Right atrium auricular region (tissue), 2 donors: Measurements from ENCODE around the gene JAML. TPM values are rescaled to one million over a fixed set of nuclear protein-coding genes. Genes with fewer than 3 reads are reported as not detected.
A peak's percentile ranks its signal among the peaks of the same experiment; 100 is the strongest.

Source experiments
- DNase-seq: peaks from one replicate; pipeline ENCODE4 v3.0.0-alpha.2; 2019; ENCODE audit warnings: low spot score
- H3K27ac ChIP-seq, 2 donors: fragments of 200-600 bp; sonication (generic); 1 replicate in 1 of 2; 2 replicates in 1 of 2; pipeline ENCODE4 v1.5.1; 2016 to 2019
- H3K27me3 ChIP-seq, 2 donors: fragments of 200-600 bp; sonication (generic); one replicate each; pipeline versions ENCODE4 v1.5.1 to v1.6.0; 2017 to 2019
- H3K36me3 ChIP-seq: fragments of 200-600 bp; sonication (generic); one replicate; pipeline ENCODE4 v1.5.1; 2016
- H3K4me1 ChIP-seq, 2 donors: fragments of 200-600 bp; sonication (generic); one replicate each; pipeline versions ENCODE4 v1.5.1 to v1.6.0; 2017 to 2019
- H3K4me3 ChIP-seq, 2 donors: fragments of 200-600 bp; sonication (generic); 1 replicate in 1 of 2; 2 replicates in 1 of 2; pipeline ENCODE4 v1.5.1; 2017 to 2019; ENCODE audit warnings: mild to moderate bottlenecking in 1 of 2, moderate library complexity in 1 of 2
- H3K9me3 ChIP-seq, 2 donors: fragments of 200-600 bp; sonication (generic); one replicate each; pipeline ENCODE4 v1.5.1; 2019
- total RNA-seq, 2 donors: library from RNA; depleted of rRNA; stranded (reverse); fragments of >200 nt; gene quantifications; one replicate each; pipeline ENCODE4 v1.1.0, GENCODE V29; 2016
- TF ChIP-seq, protein P1 (sequence below), 2 donors: fragments of 200-600 bp; sonication (generic); IDR thresholded peaks; one replicate each; pipeline ENCODE4 v1.5.1; 2019; ENCODE audit warnings: antibody characterized with exemption in 2 of 2

The JAML gene, protein sequence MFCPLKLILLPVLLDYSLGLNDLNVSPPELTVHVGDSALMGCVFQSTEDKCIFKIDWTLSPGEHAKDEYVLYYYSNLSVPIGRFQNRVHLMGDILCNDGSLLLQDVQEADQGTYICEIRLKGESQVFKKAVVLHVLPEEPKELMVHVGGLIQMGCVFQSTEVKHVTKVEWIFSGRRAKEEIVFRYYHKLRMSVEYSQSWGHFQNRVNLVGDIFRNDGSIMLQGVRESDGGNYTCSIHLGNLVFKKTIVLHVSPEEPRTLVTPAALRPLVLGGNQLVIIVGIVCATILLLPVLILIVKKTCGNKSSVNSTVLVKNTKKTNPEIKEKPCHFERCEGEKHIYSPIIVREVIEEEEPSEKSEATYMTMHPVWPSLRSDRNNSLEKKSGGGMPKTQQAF
- total RNA-seq, result 1 to 10 TPM in 1 of 2 donors, under 1 TPM in 1; 0.48 to 2.2 TPM

DNA sequence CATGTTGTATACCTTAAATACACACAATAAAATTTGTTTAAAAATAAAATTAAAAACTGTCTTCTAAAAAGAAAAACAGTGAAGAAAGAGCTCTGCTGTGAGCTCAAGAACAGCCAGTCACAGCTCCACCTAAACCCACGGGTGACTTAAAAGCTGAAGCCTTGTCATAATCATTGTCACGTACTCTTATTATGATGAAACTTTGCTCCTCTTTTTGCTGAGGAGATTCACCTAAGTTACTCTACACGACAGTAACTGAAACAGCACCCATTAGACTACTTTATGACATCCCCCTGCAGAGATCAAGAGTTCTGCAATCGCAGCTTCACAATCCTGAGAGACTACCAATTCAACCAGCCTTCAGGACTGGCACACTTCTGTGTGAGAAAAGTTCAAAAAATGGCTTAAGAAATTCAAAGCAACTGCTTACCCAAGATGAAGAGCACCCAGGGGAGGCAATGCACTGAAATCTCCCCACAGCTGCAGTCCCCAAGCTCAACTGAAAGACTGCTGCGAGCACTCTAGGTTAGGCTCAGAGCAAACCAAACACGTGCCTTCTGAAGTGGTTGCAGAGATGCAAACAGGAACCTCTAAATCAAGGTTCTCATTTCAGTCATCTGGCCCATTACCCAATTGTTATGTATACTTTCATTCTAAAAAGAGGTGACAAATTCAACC, at the start of gene JAML:
TSS of gene JAML (minus strand) at position 501 of the 678 bp plus-strand sequence. CDS start 10,145 bp downstream, outside the sequence.
- H3K27ac ChIP-seq, result no peak within 1 kb of the TSS
- H3K27me3 ChIP-seq, result no peaks in the 10 kb centered on the region
- H3K9me3 ChIP-seq, result no peaks in the 10 kb centered on the region
- peak within 1 kb of the TSS in 1 of 2 donors; percentile 10 for H3K4me3 ChIP-seq
- no peaks in the 10 kb centered on the region for H3K36me3 ChIP-seq
- no peak for DNase-seq
- TF ChIP-seq, protein P1, sequence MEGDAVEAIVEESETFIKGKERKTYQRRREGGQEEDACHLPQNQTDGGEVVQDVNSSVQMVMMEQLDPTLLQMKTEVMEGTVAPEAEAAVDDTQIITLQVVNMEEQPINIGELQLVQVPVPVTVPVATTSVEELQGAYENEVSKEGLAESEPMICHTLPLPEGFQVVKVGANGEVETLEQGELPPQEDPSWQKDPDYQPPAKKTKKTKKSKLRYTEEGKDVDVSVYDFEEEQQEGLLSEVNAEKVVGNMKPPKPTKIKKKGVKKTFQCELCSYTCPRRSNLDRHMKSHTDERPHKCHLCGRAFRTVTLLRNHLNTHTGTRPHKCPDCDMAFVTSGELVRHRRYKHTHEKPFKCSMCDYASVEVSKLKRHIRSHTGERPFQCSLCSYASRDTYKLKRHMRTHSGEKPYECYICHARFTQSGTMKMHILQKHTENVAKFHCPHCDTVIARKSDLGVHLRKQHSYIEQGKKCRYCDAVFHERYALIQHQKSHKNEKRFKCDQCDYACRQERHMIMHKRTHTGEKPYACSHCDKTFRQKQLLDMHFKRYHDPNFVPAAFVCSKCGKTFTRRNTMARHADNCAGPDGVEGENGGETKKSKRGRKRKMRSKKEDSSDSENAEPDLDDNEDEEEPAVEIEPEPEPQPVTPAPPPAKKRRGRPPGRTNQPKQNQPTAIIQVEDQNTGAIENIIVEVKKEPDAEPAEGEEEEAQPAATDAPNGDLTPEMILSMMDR (IDR thresholded peaks at IDR 0.05), result no peak
- H3K4me1 ChIP-seq, result no peaks in the 10 kb centered on the region

DNA sequence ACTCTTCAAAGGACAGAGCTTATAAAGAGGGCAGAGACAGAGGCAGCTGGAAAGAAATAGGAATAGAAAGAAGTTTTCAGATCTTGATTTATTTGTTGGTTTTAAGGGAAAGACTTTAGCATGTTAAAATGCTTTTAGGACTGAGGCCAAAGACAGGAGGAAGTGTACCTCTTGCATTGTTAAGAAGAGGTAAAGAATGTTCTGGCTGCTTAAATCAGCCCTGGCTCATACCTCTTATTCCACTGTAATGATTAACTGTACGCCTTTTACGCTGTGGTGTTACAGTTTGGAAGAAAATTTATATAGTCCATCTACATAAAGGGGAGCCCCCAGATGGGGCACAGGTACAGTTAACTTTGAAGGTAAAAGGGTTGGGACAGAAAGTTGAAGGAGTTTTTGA, 49.4 kb upstream of the JAML start:
- no peak overlapping the region for H3K4me3 ChIP-seq
- no peak for DNase-seq
- no peaks in the 10 kb centered on the region for H3K4me1 ChIP-seq
- TF ChIP-seq, protein P1 (IDR thresholded peaks at IDR 0.05), result no peak
- H3K27ac ChIP-seq, result no peak overlapping the region
- no peaks in the 10 kb centered on the region for H3K27me3 ChIP-seq
- H3K36me3 ChIP-seq, result no peaks in the 10 kb centered on the region
- no peaks in the 10 kb centered on the region for H3K9me3 ChIP-seq

DNA sequence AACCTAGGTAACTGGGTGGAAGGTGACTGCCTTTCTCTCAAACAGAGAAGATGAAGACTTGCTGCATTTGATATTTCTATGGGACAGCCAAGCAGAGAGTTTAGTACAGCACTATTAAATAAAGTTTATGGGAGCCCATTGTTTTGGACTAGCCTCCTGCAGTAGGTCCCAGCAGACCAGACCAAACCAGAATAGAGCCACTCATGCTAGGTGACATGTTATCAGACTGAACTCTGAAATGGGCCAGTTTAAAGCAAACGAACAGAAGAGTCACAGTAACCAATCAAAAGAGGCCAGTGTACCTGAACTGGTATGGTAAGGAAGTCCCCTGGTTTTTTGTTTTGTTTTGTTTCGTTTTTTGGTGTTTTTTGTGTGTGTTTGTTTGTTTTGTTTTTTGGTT, 47.2 kb upstream of the JAML start:
- no peaks in the 10 kb centered on the region for H3K4me1 ChIP-seq
- no peak for DNase-seq
- H3K9me3 ChIP-seq, result no peaks in the 10 kb centered on the region
- H3K36me3 ChIP-seq, result no peaks in the 10 kb centered on the region
- TF ChIP-seq, protein P1 (IDR thresholded peaks at IDR 0.05), result no peak
- H3K4me3 ChIP-seq, result no peak overlapping the region
- no peaks in the 10 kb centered on the region for H3K27me3 ChIP-seq
- no peak overlapping the region for H3K27ac ChIP-seq

DNA sequence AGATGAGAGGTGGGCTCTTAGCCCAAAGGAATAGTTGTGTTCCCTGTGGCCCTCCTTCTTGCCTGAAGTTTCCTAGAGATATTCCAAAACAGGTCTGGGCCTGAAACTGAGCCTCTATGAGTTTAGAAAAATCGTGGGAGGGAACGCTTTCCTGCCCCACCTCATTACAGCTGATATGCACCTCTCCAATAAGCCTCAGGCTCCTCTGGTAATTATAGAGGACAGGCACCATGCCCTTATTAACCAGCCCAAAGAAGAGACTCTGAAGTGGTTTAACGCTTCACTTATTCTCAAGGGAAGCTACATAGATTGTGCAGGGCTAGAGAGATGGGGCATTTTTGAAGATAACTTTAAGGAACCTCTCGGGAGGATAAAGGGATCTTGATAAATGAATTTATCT, 42.7 kb upstream of the JAML start:
- Histone ChIP-seq H3K9me3 (no peaks in the 10 kb centered on the region), H3K4me3 (no peak overlapping the region), H3K36me3 (no peaks in the 10 kb centered on the region), H3K4me1 (peaks cover 0 to 6% of the 10 kb centered on the region in 2 donors), H3K27me3 (no peaks in the 10 kb centered on the region), H3K27ac (no peak overlapping the region)
- TF ChIP-seq, protein P1 (IDR thresholded peaks at IDR 0.05), result no peak
- no peak for DNase-seq

DNA sequence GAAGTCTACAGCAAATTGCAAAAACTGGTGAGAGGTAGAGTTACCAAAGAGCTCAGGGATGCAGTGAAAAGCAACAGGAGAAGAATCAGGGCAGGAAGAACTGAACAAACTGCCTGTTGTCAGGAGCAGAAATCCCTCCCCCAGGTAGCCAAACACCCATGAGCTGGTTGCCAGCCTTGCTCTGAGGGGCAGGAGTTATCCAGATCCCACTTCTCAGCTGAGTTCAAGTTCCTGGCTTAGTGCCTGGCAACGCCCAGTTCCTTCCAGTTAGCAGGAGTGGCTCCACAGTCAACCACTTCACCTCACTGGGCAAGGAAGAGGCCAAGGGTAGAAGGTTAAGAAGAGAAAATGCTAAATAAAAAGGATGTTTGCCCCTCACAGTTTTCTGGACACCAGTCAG, 41.1 kb upstream of the JAML start:
- no peaks in the 10 kb centered on the region for H3K9me3 ChIP-seq
- no peaks in the 10 kb centered on the region for H3K36me3 ChIP-seq
- no peak for DNase-seq
- H3K4me3 ChIP-seq, result no peak overlapping the region
- H3K27me3 ChIP-seq, result no peaks in the 10 kb centered on the region
- H3K4me1 ChIP-seq, result peaks cover 0 to 6% of the 10 kb centered on the region in 2 donors
- TF ChIP-seq, protein P1 (IDR thresholded peaks at IDR 0.05), result no peak
- peak overlapping the region in 1 of 2 donors; percentile 40 for H3K27ac ChIP-seq
